Measurements from ENCODE around the gene CYTH1.
A peak's percentile ranks its signal among the peaks of the same experiment; 100 is the strongest.
"Not testable (repeated sequence)": the region's sequence is repeated elsewhere in the genome, so short reads cannot be mapped to it uniquely, and the experiment has no call there.

The CYTH1 gene

GRCh38 chr17:78753316-78754250 is 28.5 kb downstream of the CYTH1 start:
- DNase-seq, result no peak

GRCh38 chr17:78751447-78752161 is 30.5 kb downstream of the CYTH1 start:
- no peak for DNase-seq

- DNase-seq, result not testable (repeated sequence)
Observed at GRCh38 chr17:78751000-78751399, 31.1 kb downstream of the CYTH1 start.

- DNase-seq, result peak; percentile 99
Observed at GRCh38 chr17:78748730-78749317, 33.2 kb downstream of the CYTH1 start.

GRCh38 chr17:78748048-78748729 is 33.9 kb downstream of the CYTH1 start:
- no peak for DNase-seq

GRCh38 chr17:78747488-78747887 is 34.6 kb downstream of the CYTH1 start:
- DNase-seq, result no peak

GRCh38 chr17:78746949-78747269 is 35.2 kb downstream of the CYTH1 start:
- no peak for DNase-seq

GRCh38 chr17:78746263-78746948 is 35.7 kb downstream of the CYTH1 start:
- peak; percentile 35 to 43 for DNase-seq

- DNase-seq, result peak; percentile 76 to 80
Observed at GRCh38 chr17:78745407-78746088, 36.5 kb downstream of the CYTH1 start.

- no peak for DNase-seq
Observed at GRCh38 chr17:78742901-78743300, 39.2 kb downstream of the CYTH1 start.

GRCh38 chr17:78741644-78742284 is 40.3 kb downstream of the CYTH1 start:
- peak in 1 of 2 experiments; percentile 30 for DNase-seq

GRCh38 chr17:78739331-78739931 is 42.6 kb downstream of the CYTH1 start:
- no peak for DNase-seq

GRCh38 chr17:78738698-78739097 is 43.4 kb downstream of the CYTH1 start:
- no peak for DNase-seq

GRCh38 chr17:78738278-78738677 is 43.8 kb downstream of the CYTH1 start:
- no peak for DNase-seq

GRCh38 chr17:78737332-78737731 is 44.7 kb downstream of the CYTH1 start:
- peak; percentile 21 to 26 for DNase-seq

GRCh38 chr17:78736526-78737079 is 45.5 kb downstream of the CYTH1 start:
- peak; percentile 87 to 89 for DNase-seq

- peak; percentile 27 to 29 for DNase-seq
Observed at GRCh38 chr17:78735832-78736525, 46.1 kb downstream of the CYTH1 start.

GRCh38 chr17:78734793-78735641 is 47.1 kb downstream of the CYTH1 start:
- no peak for DNase-seq

- DNase-seq, result no peak
Observed at GRCh38 chr17:78732354-78732753, 49.7 kb downstream of the CYTH1 start.
